RWPE1 (cell line): ENCODE data around the gene ZNF710.

Experiments
- CTCF ChIA-PET: fragments of 350-600 bp; sonication (Branson Sonifier 250); formaldehyde crosslinking; extraction: SDS; loops from one replicate; lab custom pipeline; 2021; lab: Yijun Ruan, JAX
- POLR2A ChIA-PET: fragments of 400-600 bp; formaldehyde crosslinking; extraction: SDS; loops from one replicate; lab custom pipeline; 2020; ENCODE audit warnings: antibody characterized with exemption; ENCODE audit not compliant: low non-redundant PET; lab: Yijun Ruan, JAX
- DNase-seq: peaks from one replicate; pipeline ENCODE4 v3.0.0; 2012; ENCODE audit warnings: low spot score
- H3K27ac ChIP-seq: fragments of 450-650 bp; 2 replicates; pipeline ENCODE4 v1.5.1; 2017
- TF ChIP-seq, protein P1 (sequence below): fragments of 450-650 bp; conservative IDR thresholded peaks from 2 replicates; pipeline ENCODE4 v1.5.1; 2017; ENCODE audit warnings: low read depth, mild to moderate bottlenecking

The ZNF710 gene

DNA sequence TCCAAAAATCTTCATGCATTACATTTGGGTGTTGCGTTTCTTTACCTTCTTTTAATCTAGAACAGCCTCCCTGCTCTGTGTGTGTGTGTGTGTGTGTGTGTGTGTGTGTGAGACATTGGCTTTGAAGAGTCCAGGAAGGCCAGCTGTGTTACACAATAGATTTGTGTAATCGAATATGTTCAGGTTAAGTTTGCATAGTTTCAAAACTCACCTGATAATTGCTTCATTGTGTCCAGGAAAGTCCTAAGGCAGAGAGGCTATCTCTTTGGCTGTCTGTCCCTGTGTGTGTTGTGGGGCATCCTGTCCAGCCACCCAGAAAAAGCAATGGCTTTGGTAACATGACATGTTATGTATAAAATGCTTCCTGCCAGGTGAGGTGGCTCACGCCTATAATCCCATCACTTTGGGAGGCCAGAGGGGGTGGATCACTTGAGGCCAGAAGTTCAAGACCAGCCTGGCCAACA lies 37.5 kb downstream of the ZNF710 start:
- DNase-seq = no peak
- no peak overlapping the region for H3K27ac ChIP-seq
- POLR2A ChIA-PET = no interaction called here
- TF ChIP-seq, protein P1, sequence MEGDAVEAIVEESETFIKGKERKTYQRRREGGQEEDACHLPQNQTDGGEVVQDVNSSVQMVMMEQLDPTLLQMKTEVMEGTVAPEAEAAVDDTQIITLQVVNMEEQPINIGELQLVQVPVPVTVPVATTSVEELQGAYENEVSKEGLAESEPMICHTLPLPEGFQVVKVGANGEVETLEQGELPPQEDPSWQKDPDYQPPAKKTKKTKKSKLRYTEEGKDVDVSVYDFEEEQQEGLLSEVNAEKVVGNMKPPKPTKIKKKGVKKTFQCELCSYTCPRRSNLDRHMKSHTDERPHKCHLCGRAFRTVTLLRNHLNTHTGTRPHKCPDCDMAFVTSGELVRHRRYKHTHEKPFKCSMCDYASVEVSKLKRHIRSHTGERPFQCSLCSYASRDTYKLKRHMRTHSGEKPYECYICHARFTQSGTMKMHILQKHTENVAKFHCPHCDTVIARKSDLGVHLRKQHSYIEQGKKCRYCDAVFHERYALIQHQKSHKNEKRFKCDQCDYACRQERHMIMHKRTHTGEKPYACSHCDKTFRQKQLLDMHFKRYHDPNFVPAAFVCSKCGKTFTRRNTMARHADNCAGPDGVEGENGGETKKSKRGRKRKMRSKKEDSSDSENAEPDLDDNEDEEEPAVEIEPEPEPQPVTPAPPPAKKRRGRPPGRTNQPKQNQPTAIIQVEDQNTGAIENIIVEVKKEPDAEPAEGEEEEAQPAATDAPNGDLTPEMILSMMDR = no peak
- CTCF ChIA-PET = no interaction called here

DNA sequence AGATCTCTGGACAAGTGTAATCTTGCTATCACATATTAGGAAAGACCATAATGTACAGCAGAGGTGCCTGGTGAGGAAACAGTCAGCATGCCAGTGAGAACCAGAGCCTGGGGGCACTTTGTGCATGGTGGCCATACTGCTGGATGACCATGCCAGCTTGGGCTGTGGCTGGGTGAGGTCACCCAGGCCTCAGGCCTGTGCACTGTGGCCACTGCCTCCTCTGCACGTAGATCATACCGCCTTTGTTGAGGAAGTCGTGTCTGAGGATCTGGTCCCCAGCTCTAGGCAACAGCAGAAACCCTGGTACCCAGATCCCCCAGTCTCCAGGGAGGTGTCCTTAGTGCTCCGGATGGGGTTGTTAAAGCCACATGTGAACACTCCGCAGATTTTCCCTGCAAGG lies 38.9 kb downstream of the ZNF710 start:
- POLR2A ChIA-PET = no interaction called here
- TF ChIP-seq, protein P1 = no peak
- no peak for DNase-seq
- CTCF ChIA-PET = interaction anchor here (0.5 to 0.9 kb wide), 2 partner anchors 12 to 31 kb away, joined by 4 to 5 read pairs; no protein-coding TSS in a partner anchor
- no peak overlapping the region for H3K27ac ChIP-seq

GRCh38 chr15:90040618-90041017 lies 39.5 kb downstream of the ZNF710 start:
- POLR2A ChIA-PET = no interaction called here
- TF ChIP-seq, protein P1 = no peak
- H3K27ac ChIP-seq = no peak overlapping the region
- CTCF ChIA-PET = no interaction called here
- no peak for DNase-seq

GRCh38 chr15:90042356-90042755 lies 41.2 kb downstream of the ZNF710 start:
- H3K27ac ChIP-seq = no peak overlapping the region
- ChIA-PET CTCF (no interaction called here), POLR2A (no interaction called here)
- TF ChIP-seq, protein P1 = no peak
- DNase-seq = no peak

GRCh38 chr15:90042766-90043529 lies 41.8 kb downstream of the ZNF710 start:
- POLR2A ChIA-PET = no interaction called here
- CTCF ChIA-PET = no interaction called here
- H3K27ac ChIP-seq = peak overlapping the region; percentile 9; the same call in 1 of the 2 replicates
- TF ChIP-seq, protein P1 = no peak
- DNase-seq = no peak

- ChIA-PET POLR2A (no interaction called here), CTCF (no interaction called here)
- H3K27ac ChIP-seq = peak overlapping the region; percentile 9; the same call in 1 of the 2 replicates
- DNase-seq = no peak
- TF ChIP-seq, protein P1 = no peak
Observed at GRCh38 chr15:90043530-90044010, 42.4 kb downstream of the ZNF710 start.
